Prostate gland (tissue), 2 donors: Measurements from ENCODE around the gene RAPGEF4.

Experiments used
- CTCF ChIP-seq, 4 experiments: fragments of 200-600 bp in 2 of 4; fragments of 450-650 bp in 2 of 4; sonication (generic) in 2 of 4; IDR thresholded peaks; 1 replicate in 3 of 4; 2 replicates in 1 of 4; pipeline ENCODE4 v1.5.1; 2016 to 2019; ENCODE audit warnings: antibody characterized with exemption in 4 of 4, mild to moderate bottlenecking in 2 of 4, moderate library complexity in 2 of 4
- POLR2A ChIP-seq: fragments of 450-650 bp; IDR thresholded peaks from one replicate; pipeline ENCODE4 v1.6.1; 2016; ENCODE audit warnings: antibody characterized with exemption, mild to moderate bottlenecking

- TF ChIP-seq CTCF (IDR thresholded peaks at IDR 0.05): no peak
- TF ChIP-seq POLR2A: no peak
Measured at GRCh38 chr2:172834881-172835280, 99.2 kb downstream of the RAPGEF4 start.
